Neuronal stem cell (in vitro differentiated cells): Measurements from ENCODE around the gene LRP1B. TPM values are rescaled to one million over a fixed set of nuclear protein-coding genes. Genes with fewer than 3 reads are reported as not detected.
A peak's percentile ranks its signal among the peaks of the same experiment; 100 is the strongest.

Experiments
- DNase-seq: peaks from one replicate; pipeline ENCODE4 v3.0.0-alpha.2; 2013; ENCODE audit warnings: low spot score
- H2AFZ ChIP-seq: one replicate; pipeline ENCODE4 v1.6.1; 2013; ENCODE audit warnings: mild to moderate bottlenecking, low read length, inconsistent platforms
- H2AK5ac ChIP-seq: 2 replicates; pipeline ENCODE4 v1.6.1; 2013; ENCODE audit warnings: low read depth, mild to moderate bottlenecking, inconsistent platforms, low read length, moderate library complexity, mixed read lengths
- H2BK120ac ChIP-seq: 2 replicates; pipeline ENCODE4 v1.6.1; 2013; ENCODE audit warnings: low read depth, mild to moderate bottlenecking, inconsistent platforms, low read length, moderate library complexity, mixed read lengths
- H2BK12ac ChIP-seq: one replicate; pipeline ENCODE4 v1.6.1; 2013; ENCODE audit warnings: low read length, inconsistent platforms
- H2BK15ac ChIP-seq: 2 replicates; pipeline ENCODE4 v1.6.1; 2013; ENCODE audit warnings: mild to moderate bottlenecking, low read length, inconsistent platforms, mixed read lengths
- H2BK5ac ChIP-seq: one replicate; pipeline ENCODE4 v1.6.1; 2013; ENCODE audit warnings: inconsistent platforms, mild to moderate bottlenecking, low read length, moderate library complexity
- H3K14ac ChIP-seq: one replicate; pipeline ENCODE4 v1.6.1; 2013; ENCODE audit warnings: low read length, inconsistent platforms
- H3K18ac ChIP-seq: 2 replicates; pipeline ENCODE4 v1.6.1; 2013; ENCODE audit warnings: low read length, inconsistent platforms
- H3K23ac ChIP-seq: 2 replicates; pipeline ENCODE4 v1.6.1; 2013; ENCODE audit warnings: low read depth, mild to moderate bottlenecking, mixed read lengths, low read length, inconsistent platforms; ENCODE audit not compliant: poor library complexity
- H3K27ac ChIP-seq: replicated peaks from 3 replicates; pipeline ENCODE4 v1.5.1; 2013; ENCODE audit warnings: low read length, inconsistent platforms
- H3K27me3 ChIP-seq, 3 experiments: 2 replicates each; pipeline ENCODE4 v1.6.1; 2013; ENCODE audit warnings: low read length in 3 of 3, mild to moderate bottlenecking in 2 of 3, inconsistent platforms in 1 of 3, low read depth in 1 of 3, mixed read lengths in 1 of 3, moderate library complexity in 1 of 3; ENCODE audit not compliant: control insufficient read depth in 3 of 3, insufficient read depth in 3 of 3
- H3K36me3 ChIP-seq, 2 donors: replicated peaks in 1 of 2; 2 replicates each; pipeline ENCODE4 v1.6.1; 2013; ENCODE audit warnings: low read length in 2 of 2; ENCODE audit not compliant: control insufficient read depth in 2 of 2, insufficient read depth in 2 of 2
- H3K4ac ChIP-seq: 2 replicates; pipeline ENCODE4 v1.6.1; 2013; ENCODE audit warnings: inconsistent platforms, mild to moderate bottlenecking, low read length, moderate library complexity
- H3K4me1 ChIP-seq, 2 donors: 1 replicate in 1 of 2; 2 replicates in 1 of 2; pipeline ENCODE4 v1.6.1; 2013; ENCODE audit warnings: low read length in 2 of 2, low read depth in 1 of 2; ENCODE audit not compliant: control insufficient read depth in 2 of 2, insufficient read depth in 1 of 2
- H3K4me2 ChIP-seq: one replicate; pipeline ENCODE4 v1.6.1; 2013; ENCODE audit warnings: mild to moderate bottlenecking, low read length, inconsistent platforms; ENCODE audit not compliant: insufficient read depth, poor library complexity, severe bottlenecking
- H3K4me3 ChIP-seq, 2 donors: 2 replicates each; pipeline ENCODE4 v1.5.1; 2013; ENCODE audit warnings: low read length in 2 of 2, mild to moderate bottlenecking in 2 of 2, inconsistent platforms in 1 of 2, moderate library complexity in 1 of 2
- H3K79me1 ChIP-seq: one replicate; pipeline ENCODE4 v1.6.1; 2013; ENCODE audit warnings: low read depth, mild to moderate bottlenecking, inconsistent platforms, low read length, moderate library complexity
- H3K9ac ChIP-seq: one replicate; pipeline ENCODE4 v1.6.1; 2013; ENCODE audit warnings: mild to moderate bottlenecking, low read depth, low read length, inconsistent platforms; ENCODE audit not compliant: poor library complexity
- H3K9me3 ChIP-seq, 2 donors: replicated peaks in 1 of 2; 2 replicates each; pipeline versions ENCODE3 to v1.6.1; 2013; ENCODE audit warnings: low read length in 2 of 2, mild to moderate bottlenecking in 2 of 2, inconsistent platforms in 1 of 2, low read depth in 1 of 2, mixed read lengths in 1 of 2, moderate library complexity in 1 of 2; ENCODE audit not compliant: control insufficient read depth in 2 of 2, insufficient read depth in 1 of 2
- H4K8ac ChIP-seq: one replicate; pipeline ENCODE4 v1.6.1; 2013; ENCODE audit warnings: low read depth, mild to moderate bottlenecking, inconsistent platforms, low read length, moderate library complexity
- H4K91ac ChIP-seq: one replicate; pipeline ENCODE4 v1.6.1; 2013; ENCODE audit warnings: low read length, low read depth, mild to moderate bottlenecking, inconsistent platforms; ENCODE audit not compliant: poor library complexity
- WGBS, 2 donors: extraction: QIAGEN DNeasy Blood & Tissue Kit; methylation state at CpG; one replicate each; pipeline ENCODE4 v1.1.7; 2013; ENCODE audit warnings: missing lambda C conversion rate in 2 of 2, mixed read lengths in 1 of 2; ENCODE audit not compliant: insufficient read length in 2 of 2, insufficient replicate concordance in 1 of 2; ENCODE audit errors: extremely low coverage in 2 of 2; 5-methylcytosine and 5-hydroxymethylcytosine counted together
- polyA plus RNA-seq, 2 experiments: library from polyadenylated mRNA; stranded (reverse); fragments of 200-250 nt; gene quantifications; one replicate each; pipeline ENCODE4 v1.2.3, GENCODE V29; 2013

Gene LRP1B
- 0.06 TPM for polyA plus RNA-seq (2013, experiment 1 of 2)
- polyA plus RNA-seq (2013, experiment 2 of 2), result under 0.01 TPM

DNA sequence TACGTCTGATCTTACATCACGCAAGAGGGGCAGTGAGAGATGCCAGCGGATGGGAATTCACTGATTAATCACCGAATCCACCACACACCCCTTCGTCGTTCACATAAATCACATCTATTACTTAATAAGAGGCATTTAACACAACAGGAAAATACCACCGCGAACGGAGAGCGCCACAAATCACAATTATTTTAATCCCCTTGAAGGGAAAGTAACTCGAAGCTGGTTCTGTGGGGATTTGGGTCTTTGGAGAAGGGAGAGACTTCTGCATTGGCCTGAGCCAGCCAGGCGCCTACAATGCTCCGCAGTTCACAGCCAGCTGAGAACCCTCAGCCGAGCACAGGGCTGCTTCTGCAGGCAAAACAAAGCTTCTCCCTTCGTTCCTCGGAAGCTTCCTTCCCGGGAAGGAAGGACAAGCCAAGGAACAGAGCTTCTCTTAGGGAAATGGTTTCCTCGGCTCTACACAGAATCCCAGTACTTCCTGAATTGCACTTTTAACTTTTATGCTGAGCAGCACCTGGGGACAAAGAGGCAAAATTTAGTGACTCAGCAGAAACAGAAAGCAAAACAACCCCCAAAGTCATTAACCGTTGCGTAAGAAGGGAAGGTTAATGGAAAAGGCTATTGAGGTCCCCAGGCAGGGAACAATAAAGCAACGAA, at the start of gene LRP1B:
Gene LRP1B (minus strand): TSS at position 7 of the 660 bp plus-strand sequence. CDS start 287 bp downstream, outside the sequence.
- Histone ChIP-seq H3K4ac (no peak within 1 kb of the TSS), H3K4me2 (peak within 1 kb of the TSS; percentile 96), H4K91ac (no peak within 1 kb of the TSS), H2BK15ac (no peak within 1 kb of the TSS), H3K14ac (peak within 1 kb of the TSS; percentile 73), H2BK120ac (no peak within 1 kb of the TSS), H3K9ac (peak within 1 kb of the TSS; percentile 71), H3K4me1 (no peaks in the 10 kb centered on the region), H3K27ac (no peak within 1 kb of the TSS), H2AFZ (peak within 1 kb of the TSS; percentile 94), H3K18ac (peak within 1 kb of the TSS; percentile 49), H3K9me3 (no peaks in the 10 kb centered on the region), H3K79me1 (no peaks in the 10 kb centered on the region), H3K27me3 (peaks cover 0 to 28% (median 15%) of the 10 kb centered on the region in 3 experiments), H3K4me3 (peak within 1 kb of the TSS; percentile 63 to 88), H2BK12ac (peak within 1 kb of the TSS; percentile 23), H3K36me3 (no peaks in the 10 kb centered on the region), H4K8ac (no peak within 1 kb of the TSS), H2BK5ac (no peak within 1 kb of the TSS), H3K23ac (no peak within 1 kb of the TSS), H2AK5ac (no peak within 1 kb of the TSS)
- no CpG with 5 or more reads among the region's 21 CpGs for WGBS, 2 donors
- DNase-seq, result peak; percentile 32

DNA sequence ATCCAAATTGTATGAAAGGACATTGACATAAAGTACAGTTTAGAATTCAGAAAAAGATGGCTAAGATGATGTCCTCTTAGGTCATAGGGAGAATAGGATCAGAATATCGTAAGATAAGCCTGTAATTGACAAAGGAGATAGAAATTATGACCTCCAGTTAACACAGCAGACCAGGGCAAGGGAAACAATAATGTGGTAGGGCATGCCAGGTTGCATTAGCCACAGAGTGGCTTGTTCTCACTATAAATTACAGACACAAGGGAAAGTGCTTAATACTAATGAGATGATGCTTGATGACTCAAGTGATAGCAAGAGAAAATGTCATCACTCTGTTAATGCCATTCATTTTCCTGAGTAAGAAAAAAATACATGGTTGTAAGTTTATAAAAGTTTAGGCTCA, 48.9 kb upstream of the LRP1B start:
- no CpG with 5 or more reads among the region's 1 CpG for WGBS, 2 donors
- H3K4ac ChIP-seq, result no peak overlapping the region

DNA sequence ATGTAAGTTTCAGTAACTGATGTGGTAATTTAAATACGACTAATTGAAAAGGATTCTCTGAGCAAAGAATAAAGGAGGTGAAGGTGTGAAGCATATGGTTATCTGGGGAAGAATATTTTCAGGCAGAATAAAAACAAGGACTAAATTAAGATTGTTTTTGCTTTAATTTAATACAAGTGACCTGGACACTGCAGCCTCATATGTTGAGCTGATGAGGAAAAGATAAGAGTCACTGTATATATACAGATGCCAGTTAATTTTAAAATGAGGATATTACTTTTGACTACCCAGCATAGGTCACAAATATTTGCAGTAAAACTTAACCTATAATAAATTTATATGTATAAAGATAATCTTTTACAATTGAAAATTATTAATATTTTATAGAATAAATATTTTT, 47.8 kb upstream of the LRP1B start:
- no peak overlapping the region for H3K18ac ChIP-seq
- H3K9ac ChIP-seq, result no peak overlapping the region
- no peak overlapping the region for H3K4me2 ChIP-seq
- H4K8ac ChIP-seq, result no peak overlapping the region
- H2AK5ac ChIP-seq, result no peak overlapping the region
- no peak overlapping the region for H2BK12ac ChIP-seq
- DNase-seq, result no peak
- H2BK5ac ChIP-seq, result no peak overlapping the region
- H3K23ac ChIP-seq, result no peak overlapping the region
- H3K4me1 ChIP-seq, result peaks cover 0 to 4% of the 10 kb centered on the region in 2 donors
- no peak overlapping the region for H2BK120ac ChIP-seq
- H3K14ac ChIP-seq, result no peak overlapping the region
- no peak overlapping the region for H3K27ac ChIP-seq
- H4K91ac ChIP-seq, result no peak overlapping the region
- no peaks in the 10 kb centered on the region for H3K27me3 ChIP-seq
- H2BK15ac ChIP-seq, result no peak overlapping the region
- no peak overlapping the region for H3K4me3 ChIP-seq
- no peak overlapping the region for H2AFZ ChIP-seq
- WGBS, 2 donors, result no CpG with 5 or more reads among the region's 1 CpG
- no peak overlapping the region for H3K4ac ChIP-seq
- H3K79me1 ChIP-seq, result no peaks in the 10 kb centered on the region
- no peaks in the 10 kb centered on the region for H3K9me3 ChIP-seq
- no peaks in the 10 kb centered on the region for H3K36me3 ChIP-seq

More for the DNA sequence above, 48.9 kb upstream of the LRP1B start:
- no peak overlapping the region for H3K14ac ChIP-seq
- H2BK12ac ChIP-seq, result no peak overlapping the region
- no peak overlapping the region for H2BK120ac ChIP-seq
- no peaks in the 10 kb centered on the region for H3K36me3 ChIP-seq
- no peak overlapping the region for H4K91ac ChIP-seq
- H2BK5ac ChIP-seq, result no peak overlapping the region
- H3K4me3 ChIP-seq, result no peak overlapping the region
- no peak overlapping the region for H3K9ac ChIP-seq
- H3K27ac ChIP-seq, result no peak overlapping the region
- no peaks in the 10 kb centered on the region for H3K27me3 ChIP-seq
- H4K8ac ChIP-seq, result no peak overlapping the region
- H2AFZ ChIP-seq, result no peak overlapping the region
- H3K4me1 ChIP-seq, result peaks cover 0 to 4% of the 10 kb centered on the region in 2 donors
- H2BK15ac ChIP-seq, result no peak overlapping the region
- H3K4me2 ChIP-seq, result no peak overlapping the region
- H2AK5ac ChIP-seq, result no peak overlapping the region
- H3K9me3 ChIP-seq, result no peaks in the 10 kb centered on the region
- H3K23ac ChIP-seq, result no peak overlapping the region
- DNase-seq, result no peak
- no peak overlapping the region for H3K18ac ChIP-seq
- H3K79me1 ChIP-seq, result no peaks in the 10 kb centered on the region

DNA sequence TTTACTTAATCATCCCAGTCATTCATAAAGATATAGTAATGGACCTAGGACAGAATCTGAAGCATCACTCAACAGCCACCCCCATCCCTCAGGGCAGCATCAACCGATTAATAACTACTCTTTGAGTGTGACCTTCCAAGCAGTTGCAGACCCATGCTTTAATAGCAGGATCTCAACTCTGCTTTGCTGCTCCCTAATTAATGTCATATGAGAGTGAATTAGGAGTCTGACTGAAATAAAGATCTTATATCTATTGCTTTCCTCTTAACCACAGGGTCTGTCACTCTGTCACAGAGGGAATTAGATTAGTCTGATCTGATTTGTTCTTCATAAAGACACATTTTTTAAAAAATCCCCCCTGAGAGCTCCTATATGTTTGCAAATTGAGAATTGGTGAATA, 46.1 kb upstream of the LRP1B start:
- Histone ChIP-seq H2AFZ (peak overlapping the region; percentile 25), H3K18ac (no peak overlapping the region), H3K23ac (no peak overlapping the region), H2AK5ac (no peak overlapping the region), H3K4me2 (no peak overlapping the region), H3K36me3 (no peaks in the 10 kb centered on the region), H2BK120ac (no peak overlapping the region), H3K27ac (no peak overlapping the region), H3K4me3 (no peak overlapping the region), H3K9me3 (no peaks in the 10 kb centered on the region), H2BK15ac (no peak overlapping the region), H2BK12ac (no peak overlapping the region), H3K4me1 (peaks cover 0 to 4% of the 10 kb centered on the region in 2 donors), H4K91ac (no peak overlapping the region), H3K27me3 (no peaks in the 10 kb centered on the region), H3K79me1 (no peaks in the 10 kb centered on the region), H3K4ac (no peak overlapping the region), H3K14ac (no peak overlapping the region), H4K8ac (no peak overlapping the region), H3K9ac (no peak overlapping the region), H2BK5ac (no peak overlapping the region)
- DNase-seq, result no peak
- WGBS, 2 donors, result no CpG with 5 or more reads among the region's 1 CpG
